Measurements from ENCODE around the gene UBAC1. TPM values are rescaled to one million over a fixed set of nuclear protein-coding genes. Genes with fewer than 3 reads are reported as not detected.

UBAC1 gene, protein sequence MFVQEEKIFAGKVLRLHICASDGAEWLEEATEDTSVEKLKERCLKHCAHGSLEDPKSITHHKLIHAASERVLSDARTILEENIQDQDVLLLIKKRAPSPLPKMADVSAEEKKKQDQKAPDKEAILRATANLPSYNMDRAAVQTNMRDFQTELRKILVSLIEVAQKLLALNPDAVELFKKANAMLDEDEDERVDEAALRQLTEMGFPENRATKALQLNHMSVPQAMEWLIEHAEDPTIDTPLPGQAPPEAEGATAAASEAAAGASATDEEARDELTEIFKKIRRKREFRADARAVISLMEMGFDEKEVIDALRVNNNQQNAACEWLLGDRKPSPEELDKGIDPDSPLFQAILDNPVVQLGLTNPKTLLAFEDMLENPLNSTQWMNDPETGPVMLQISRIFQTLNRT
- total RNA-seq (2021; ENCODE audit: unreplicated experiment): 54.8 TPM
- 37.7 and 48.4 TPM in 2 replicates for polyA plus RNA-seq (2012)
- Bru-seq, nascent RNA: percentile 55 among the genes with signal in this experiment
- percentile 65 among the genes with signal in this experiment for BruChase-seq, experiment 1, labeled RNA remaining after a 6-hour chase
- BruChase-seq, experiment 2, labeled RNA remaining after a 2-hour chase: percentile 64 among the genes with signal in this experiment
- long read RNA-seq, transcript UBAC1-201 (10 exons, 1,867 nt): major isoform, 86 of 123 reads
- long read RNA-seq, partial matches to known transcripts: 16 of 123 reads
- long read RNA-seq, other reads (novel, unspliced or antisense): 21 of 123 reads

GRCh38 chr9:135961277-135961715, at the start of gene UBAC1:
UBAC1 (minus strand) TSS chr9:135961373; CDS start chr9:135961162, 211 bp downstream.
- ATAC-seq (peak; percentile 95), DNase-seq (ENCODE audit: low read depth, low spot score) (peak; percentile 90)
- POLR2A ChIA-PET: no interaction called here
- peak; percentile 43; the same call in 1 of the 2 replicates for TF ChIP-seq ZFX (IDR thresholded peaks at IDR 0.05)
- peak; percentile 89; the same call in 1 of the 2 replicates for TF ChIP-seq SRF (IDR thresholded peaks at IDR 0.05; ENCODE audit: low read depth)
- no peak for TF ChIP-seq REST (IDR thresholded peaks at IDR 0.05; ENCODE audit: low read depth)
- TF ChIP-seq EGR1 (IDR thresholded peaks at IDR 0.05; ENCODE audit: low read depth): peak; percentile 54; the same call in 1 of the 2 replicates
- TF ChIP-seq EZH2phosphoT487 (IDR thresholded peaks at IDR 0.05; ENCODE audit: borderline replicate concordance): no peak
- peak; percentile 60 for TF ChIP-seq POLR2AphosphoS5 (IDR thresholded peaks at IDR 0.05; ENCODE audit: low read depth, low read length)
- TF ChIP-seq MAX (IDR thresholded peaks at IDR 0.05): peak; percentile 90
- peak; percentile 41; the same call in 1 of the 2 replicates for TF ChIP-seq SIN3A (IDR thresholded peaks at IDR 0.05; ENCODE audit: low read depth)
- peak; percentile 56 for TF ChIP-seq YY1 (IDR thresholded peaks at IDR 0.05; ENCODE audit: extremely low read depth, insufficient replicate concordance, low read depth, low read length)
- TF ChIP-seq JUND (IDR thresholded peaks at IDR 0.05): no peak
- no peak for TF ChIP-seq CBX3 (IDR thresholded peaks at IDR 0.05; ENCODE audit: low read depth)
- TF ChIP-seq CTCF (IDR thresholded peaks at IDR 0.05 in 2 of 3, conservative IDR thresholded peaks at IDR 0.05 in 1 of 3; ENCODE audit: borderline replicate concordance in 1 of 3, insufficient read depth in 1 of 3, low read depth in 2 of 3, low read length in 2 of 3): peak in 1 of 3 experiments; percentile 23; a peak in 3 of 6 replicates
- TF ChIP-seq SP1 (IDR thresholded peaks at IDR 0.05; ENCODE audit: low read depth): peak; percentile 66
- Histone ChIP-seq H3K4me2 (ENCODE audit: low read length) (peak within 1 kb of the TSS; percentile 87), H4K20me1 (ENCODE audit: insufficient read depth) (no peaks in the 10 kb centered on the region), H3K4me3 (replicated peaks in 1 of 2; ENCODE audit: low read depth in 1 of 2, low read length in 2 of 2) (peak within 1 kb of the TSS; percentile 91 to 98), H3K9me2 (ENCODE audit: insufficient read depth) (no peaks in the 10 kb centered on the region), H3K4me1 (ENCODE audit: control insufficient read depth in 1 of 2, insufficient read depth in 2 of 2, low read length in 2 of 2) (peaks cover 15 to 22% of the 10 kb centered on the region in 2 experiments), H3K9me3 (ENCODE audit: control insufficient read depth in 1 of 2, insufficient read depth in 1 of 2, low read depth in 1 of 2, low read length in 2 of 2) (no peaks in the 10 kb centered on the region), H3K9ac (ENCODE audit: low read length) (peak within 1 kb of the TSS; percentile 92), H3K79me2 (ENCODE audit: insufficient read depth, low read length) (peaks cover 45% of the 10 kb centered on the region), H2AFZ (ENCODE audit: low read depth, low read length, poor library complexity, severe bottlenecking) (peak within 1 kb of the TSS; percentile 36), H3K27me3 (ENCODE audit: insufficient read depth, low read length) (no peaks in the 10 kb centered on the region), H3K27ac (ENCODE audit: low read depth, low read length) (peak within 1 kb of the TSS; percentile 73), H3K36me3 (ENCODE audit: control insufficient read depth in 1 of 2, insufficient read depth in 2 of 2, low read length in 2 of 2) (0 out of 4 replicates have a peak, but pooled peaks cover 0 to 4% of the 10 kb centered on the region in 2 experiments)
- CTCF ChIA-PET: interaction anchor here (0.6 to 1.0 kb wide), 3 partner anchors 8 to 177 kb away, joined by 3 to 4 read pairs (median 3); no protein-coding TSS in a partner anchor
- RAD21 ChIA-PET (ENCODE audit: low non-redundant PET in 1 of 2, low total read pairs in 2 of 2, uncharacterized antibody in 2 of 2, unreplicated experiment in 2 of 2): no interaction called here
- intact Hi-C loops (cut with micrococcal nuclease): loop anchor here (10.0 kb wide), 4 partner anchors 264 to 876 kb away; partner anchors contain the start of gene OLFM1
- BruUV-seq (replicated peaks): no TSS peak
